ENCODE measurements around the gene CDHR1. TPM values are rescaled to one million over a fixed set of nuclear protein-coding genes. Genes with fewer than 3 reads are reported as not detected.

The CDHR1 gene
- total RNA-seq, 1 donor from 2014 or later, result 2.5 TPM

DNA sequence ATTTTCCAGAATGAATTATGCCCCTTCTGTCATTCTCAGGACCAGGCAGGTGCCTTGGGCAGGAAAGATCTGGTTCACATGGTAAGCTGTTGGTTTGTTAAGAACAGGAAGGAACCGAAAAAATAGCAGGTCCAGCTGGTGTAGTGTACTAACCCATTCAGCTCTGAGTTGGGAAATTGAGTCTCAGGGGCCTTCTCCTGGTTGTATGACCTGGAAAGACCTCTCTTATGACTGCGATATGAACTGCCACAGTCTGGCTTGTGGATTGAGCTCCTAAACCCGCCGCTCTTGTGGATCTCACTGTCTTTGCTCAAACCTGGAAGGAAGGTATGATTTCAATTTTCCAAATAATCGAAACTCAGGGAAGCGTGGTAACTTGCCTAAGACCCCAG is 42.5 kb downstream of the CDHR1 start:
- no peak overlapping the region for H3K4me3 ChIP-seq (ENCODE audit: low read depth, low read length)
- TF ChIP-seq, protein P1, sequence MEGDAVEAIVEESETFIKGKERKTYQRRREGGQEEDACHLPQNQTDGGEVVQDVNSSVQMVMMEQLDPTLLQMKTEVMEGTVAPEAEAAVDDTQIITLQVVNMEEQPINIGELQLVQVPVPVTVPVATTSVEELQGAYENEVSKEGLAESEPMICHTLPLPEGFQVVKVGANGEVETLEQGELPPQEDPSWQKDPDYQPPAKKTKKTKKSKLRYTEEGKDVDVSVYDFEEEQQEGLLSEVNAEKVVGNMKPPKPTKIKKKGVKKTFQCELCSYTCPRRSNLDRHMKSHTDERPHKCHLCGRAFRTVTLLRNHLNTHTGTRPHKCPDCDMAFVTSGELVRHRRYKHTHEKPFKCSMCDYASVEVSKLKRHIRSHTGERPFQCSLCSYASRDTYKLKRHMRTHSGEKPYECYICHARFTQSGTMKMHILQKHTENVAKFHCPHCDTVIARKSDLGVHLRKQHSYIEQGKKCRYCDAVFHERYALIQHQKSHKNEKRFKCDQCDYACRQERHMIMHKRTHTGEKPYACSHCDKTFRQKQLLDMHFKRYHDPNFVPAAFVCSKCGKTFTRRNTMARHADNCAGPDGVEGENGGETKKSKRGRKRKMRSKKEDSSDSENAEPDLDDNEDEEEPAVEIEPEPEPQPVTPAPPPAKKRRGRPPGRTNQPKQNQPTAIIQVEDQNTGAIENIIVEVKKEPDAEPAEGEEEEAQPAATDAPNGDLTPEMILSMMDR (conservative IDR thresholded peaks at IDR 0.05; ENCODE audit: low read depth, low read length), result no peak
- no peak for DNase-seq (ENCODE audit: low read depth)

DNA sequence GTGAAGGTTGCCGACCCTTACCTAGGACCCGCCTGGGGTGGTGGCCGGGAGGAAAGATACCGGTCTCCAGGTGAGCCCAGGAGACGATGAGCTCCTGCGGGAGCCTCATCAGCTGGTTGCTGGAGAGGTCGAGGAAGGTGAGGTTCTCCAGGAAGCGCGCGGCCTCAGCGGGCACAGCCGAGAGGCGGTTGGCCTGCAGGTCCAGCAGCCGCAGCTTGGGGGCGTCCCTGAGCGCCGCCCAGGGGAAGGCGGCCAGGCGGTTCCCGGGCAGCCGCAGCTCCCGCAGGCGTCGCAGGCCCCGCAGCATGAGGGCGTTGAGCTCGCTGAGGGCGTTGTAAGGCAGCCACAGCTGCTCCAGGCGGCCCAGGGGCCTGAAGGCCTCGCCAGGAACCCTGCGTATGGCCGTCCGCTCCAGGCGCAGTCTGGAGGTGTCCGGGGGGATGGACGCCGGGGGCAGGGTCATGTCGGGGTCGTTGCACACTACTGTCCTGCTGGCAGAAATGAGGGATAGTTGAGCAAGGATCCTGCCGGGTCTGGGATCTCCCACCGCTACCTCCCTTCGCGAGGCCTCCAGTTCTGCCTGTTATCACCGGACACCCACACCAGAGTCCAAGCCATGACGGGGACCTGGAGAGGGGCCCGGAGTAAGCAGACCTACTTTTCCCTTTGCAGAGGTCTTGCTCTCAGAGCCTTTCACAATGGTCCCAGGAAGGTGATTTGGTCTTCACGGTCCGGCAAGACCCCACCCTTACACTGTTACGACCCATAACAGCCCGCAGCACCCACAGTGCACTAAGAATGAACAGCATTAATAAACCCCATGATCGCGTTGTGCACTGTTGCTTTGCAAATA is 43.1 kb downstream of the CDHR1 start:
- TF ChIP-seq, protein P1 (conservative IDR thresholded peaks at IDR 0.05; ENCODE audit: low read depth, low read length), result no peak
- no peak for DNase-seq (ENCODE audit: low read depth)
- H3K4me3 ChIP-seq (ENCODE audit: low read depth, low read length), result no peak overlapping the region

DNA sequence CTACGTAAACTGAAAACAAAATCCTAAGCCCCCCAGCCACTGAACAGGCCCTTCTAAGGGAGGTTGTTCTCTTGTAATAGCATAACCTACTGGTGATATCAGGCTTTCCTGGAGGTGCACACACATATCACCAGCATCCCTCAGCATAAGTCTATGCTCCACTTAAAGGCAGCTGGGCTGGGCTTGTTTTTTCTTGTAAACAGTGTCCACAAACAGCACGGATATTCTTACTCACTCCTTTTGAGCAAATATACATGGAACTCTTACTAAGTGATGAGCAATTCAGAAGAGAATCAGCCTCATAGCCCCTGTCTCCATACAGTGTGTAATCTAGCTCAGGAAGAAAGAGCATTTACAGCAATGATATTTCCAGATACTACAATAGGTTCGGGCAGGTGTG is 44.6 kb downstream of the CDHR1 start:
- no peak for DNase-seq (ENCODE audit: low read depth)
- TF ChIP-seq, protein P1 (conservative IDR thresholded peaks at IDR 0.05; ENCODE audit: low read depth, low read length), result no peak
- no peak overlapping the region for H3K4me3 ChIP-seq (ENCODE audit: low read depth, low read length)

DNA sequence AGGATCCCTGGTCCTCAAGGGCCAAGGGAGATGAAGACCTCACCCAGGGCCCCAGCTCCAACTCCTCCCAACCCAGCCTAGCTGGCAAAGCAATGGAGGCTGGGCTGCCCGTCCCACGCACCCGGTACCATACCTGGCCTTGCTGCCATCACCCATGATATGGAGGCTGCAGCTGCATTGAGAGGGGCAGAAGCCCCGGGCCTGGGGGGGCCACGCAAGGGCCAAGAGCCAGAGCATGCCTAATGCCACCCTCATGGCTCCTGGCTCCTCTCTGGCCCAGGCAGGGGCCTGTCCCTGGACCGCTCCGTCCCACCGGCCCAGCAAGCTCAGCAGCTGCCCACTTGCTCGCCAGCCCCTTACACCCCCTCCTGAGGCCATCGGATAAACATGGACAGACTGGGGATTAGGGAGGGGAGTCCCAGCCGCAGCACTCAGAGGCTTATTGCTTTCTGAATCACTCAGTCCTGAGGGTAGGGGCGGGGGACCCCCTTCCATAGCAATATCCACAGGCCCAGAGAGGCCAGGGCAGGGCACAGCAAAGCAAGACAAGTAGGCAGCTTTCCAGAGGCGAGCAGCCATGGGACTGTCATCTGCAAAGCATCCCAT is 47.0 kb downstream of the CDHR1 start, which contains the start of gene LRIT1:
Gene LRIT1, minus strand, starts transcription at position 362 of the 606 bp plus-strand sequence. Its CDS starts 107 bp downstream, at position 255.
- TF ChIP-seq, protein P1 (conservative IDR thresholded peaks at IDR 0.05; ENCODE audit: low read depth, low read length), result no peak
- DNase-seq (ENCODE audit: low read depth), result no peak
- no peak within 1 kb of the TSS for H3K4me3 ChIP-seq (ENCODE audit: low read depth, low read length)

DNA sequence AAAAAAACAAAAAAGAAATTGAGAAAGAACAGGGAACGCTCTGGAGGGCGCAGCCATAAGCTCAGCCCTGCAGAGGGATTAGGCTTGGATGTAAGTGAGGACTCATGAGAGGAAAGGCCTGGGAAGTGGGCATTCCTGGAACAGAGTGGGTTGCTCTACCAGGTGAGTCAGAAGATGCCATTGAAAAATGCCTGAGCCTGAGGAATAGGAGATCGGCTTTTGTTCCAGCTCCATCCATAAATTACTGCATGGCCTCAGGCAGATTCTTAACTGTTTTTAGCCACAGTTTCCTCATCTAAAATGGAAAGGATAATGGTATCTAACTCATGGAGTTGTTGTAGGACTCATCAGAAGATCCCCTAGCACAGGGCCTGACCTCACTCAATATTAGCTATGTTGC is 49.4 kb downstream of the CDHR1 start:
- H3K4me3 ChIP-seq (ENCODE audit: low read depth, low read length), result no peak overlapping the region
- no peak for DNase-seq (ENCODE audit: low read depth)
- TF ChIP-seq, protein P1 (conservative IDR thresholded peaks at IDR 0.05; ENCODE audit: low read depth, low read length), result no peak

DNA sequence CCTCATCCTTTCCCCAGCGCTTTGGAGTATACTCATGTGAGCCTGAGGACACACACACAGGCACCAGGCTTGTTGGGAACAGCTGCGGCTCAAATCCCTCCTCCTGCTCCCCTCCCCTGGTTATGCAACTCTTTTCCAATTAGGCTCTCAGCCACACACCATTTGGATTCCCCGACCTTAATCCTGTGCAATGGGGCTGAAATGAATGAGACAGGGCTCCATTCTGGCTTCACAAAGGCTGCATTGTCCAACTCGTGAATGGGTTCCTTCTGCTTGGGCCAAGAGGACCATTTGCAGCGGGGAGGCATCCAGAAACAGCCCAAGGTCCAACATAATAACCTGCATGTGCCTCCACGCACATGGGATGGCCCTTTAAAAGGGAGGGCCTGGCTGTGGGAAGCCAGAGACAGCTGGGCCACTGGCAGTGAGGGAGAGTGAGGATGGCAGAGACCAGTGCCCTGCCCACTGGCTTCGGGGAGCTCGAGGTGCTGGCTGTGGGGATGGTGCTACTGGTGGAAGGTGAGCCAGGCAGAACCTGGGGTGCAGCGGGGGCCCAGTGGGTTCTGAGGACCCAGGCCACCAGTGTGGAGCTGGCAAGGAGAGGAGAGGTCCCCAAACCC is 50.4 kb downstream of the CDHR1 start, which contains the start of gene RGR:
Gene RGR, plus strand, starts transcription at position 403 of the 620 bp plus-strand sequence. Its CDS starts 38 bp downstream, at position 441.
- H3K4me3 ChIP-seq (ENCODE audit: low read depth, low read length), result no peak within 1 kb of the TSS
- TF ChIP-seq, protein P1 (conservative IDR thresholded peaks at IDR 0.05; ENCODE audit: low read depth, low read length), result no peak
- DNase-seq (ENCODE audit: low read depth), result no peak
